GM12878 (cell line): ENCODE measurements around the gene ISM1. TPM values are rescaled to one million over a fixed set of nuclear protein-coding genes. Genes with fewer than 3 reads are reported as not detected.

Experiments used
- ATAC-seq: fragments of 200-7000 bp; cut with Tn5 transposase; 3 replicates; pipeline ENCODE4 v1.9.1; 2020; ENCODE audit warnings: mild to moderate bottlenecking, moderate library complexity
- BruUV-seq: library from RNA; stranded (reverse); fragments of 400-500 nt; replicated peaks from 2 replicates; lab custom pipeline; 2021; lab: Mats Ljungman, UMichigan
- CTCF ChIA-PET: fragments of 300-600 bp; sonication (Branson Sonifier 250); formaldehyde crosslinking; extraction: SDS; loops from one replicate; lab custom pipeline; 2021; ENCODE audit warnings: inconsistent platforms; lab: Yijun Ruan, JAX
- POLR2A ChIA-PET: fragments of 350-600 bp; formaldehyde crosslinking; extraction: SDS; loops from one replicate; lab custom pipeline; 2021; ENCODE audit warnings: inconsistent platforms; lab: Charles Lee
- RAD21 ChIA-PET: fragments of 300-600 bp; sonication (Branson Sonifier 250); formaldehyde crosslinking; loops from one replicate; lab custom pipeline; 2023; ENCODE audit warnings: antibody characterized with exemption; ENCODE audit not compliant: unreplicated experiment; lab: Charles Lee
- SMC1A ChIA-PET: fragments of 300-600 bp; sonication (Branson Sonifier 250); formaldehyde crosslinking; loops from one replicate; lab custom pipeline; 2023; ENCODE audit not compliant: unreplicated experiment, uncharacterized antibody; lab: Charles Lee
- DNase-seq: peaks from one replicate; pipeline ENCODE4 v3.0.0-alpha.2; 2011; ENCODE audit warnings: low read depth, low spot score
- FAIRE-seq: peaks from 3 replicates; lab custom pipeline; 2011; peaks lifted over from hg19 to GRCh38; lab: Jason Lieb, UNC
- H2AFZ ChIP-seq: 2 replicates; pipeline ENCODE4 v1.6.0; 2011; ENCODE audit warnings: low read depth, low read length, control low read depth; ENCODE audit not compliant: control insufficient read depth
- H3K27ac ChIP-seq: 2 replicates; pipeline ENCODE4 v1.5.1; 2011; ENCODE audit warnings: control low read depth; ENCODE audit not compliant: control insufficient read depth, insufficient read depth
- H3K27me3 ChIP-seq, 2 experiments: replicated peaks in 1 of 2; 2 replicates each; pipeline versions ENCODE4 v1.6.0 to v1.6.1; 2011; ENCODE audit warnings: low read length in 1 of 2; ENCODE audit not compliant: control insufficient read depth in 2 of 2, insufficient read depth in 2 of 2
- H3K36me3 ChIP-seq, 2 experiments: 2 replicates each; pipeline ENCODE4 v1.5.1; 2011; ENCODE audit warnings: low read length in 1 of 2; ENCODE audit not compliant: control insufficient read depth in 2 of 2, insufficient read depth in 2 of 2
- H3K4me1 ChIP-seq: 2 replicates; pipeline ENCODE4 v1.6.1; 2011; ENCODE audit warnings: mild to moderate bottlenecking, low read length, moderate library complexity, mixed read lengths; ENCODE audit not compliant: control insufficient read depth, insufficient read depth
- H3K4me2 ChIP-seq: 2 replicates; pipeline ENCODE4 v1.6.0; 2011; ENCODE audit warnings: control low read depth; ENCODE audit not compliant: control insufficient read depth, insufficient read depth
- H3K4me3 ChIP-seq: fragments of 200-600 bp; sonication (generic); 2 replicates; pipeline ENCODE4 v1.5.1; 2016
- H3K79me2 ChIP-seq: 2 replicates; pipeline ENCODE4 v1.6.0; 2011; ENCODE audit warnings: low read length; ENCODE audit not compliant: control insufficient read depth, insufficient read depth
- H3K9ac ChIP-seq: 2 replicates; pipeline ENCODE4 v1.8.0; 2011; ENCODE audit warnings: low read length, control low read depth, mixed read lengths; ENCODE audit not compliant: control insufficient read depth, insufficient read depth
- H3K9me3 ChIP-seq: replicated peaks from 3 replicates; pipeline ENCODE4 v1.5.1; 2011; ENCODE audit warnings: mild to moderate bottlenecking, low read length; ENCODE audit not compliant: control insufficient read depth, insufficient read depth
- H4K20me1 ChIP-seq: 2 replicates; pipeline ENCODE4 v1.6.0; 2011; ENCODE audit not compliant: control insufficient read depth, insufficient read depth
- BACH1 ChIP-seq: fragments of 450-650 bp; IDR thresholded peaks from 2 replicates; pipeline ENCODE4 v1.6.1; 2017; ENCODE audit warnings: mild to moderate bottlenecking, borderline replicate concordance
- HDAC6 ChIP-seq: fragments of 200-600 bp; sonication (generic); IDR thresholded peaks from one replicate; pipeline ENCODE4 v1.8.0; 2017; ENCODE audit warnings: antibody characterized with exemption; ENCODE audit not compliant: unreplicated experiment
- MLLT1 ChIP-seq: fragments of 450-650 bp; IDR thresholded peaks from 2 replicates; pipeline ENCODE4 v1.6.1; 2016; ENCODE audit warnings: mild to moderate bottlenecking
- MTA2 ChIP-seq: fragments of 450-650 bp; IDR thresholded peaks from 2 replicates; pipeline ENCODE4 v1.6.1; 2016; ENCODE audit warnings: low read depth, mild to moderate bottlenecking, moderate library complexity
- MYC ChIP-seq: IDR thresholded peaks from 2 replicates; pipeline ENCODE4 v1.6.1; 2011; ENCODE audit warnings: mild to moderate bottlenecking, low read length, moderate library complexity, inconsistent platforms; ENCODE audit not compliant: insufficient read depth, insufficient replicate concordance, insufficient read length, severe bottlenecking
- NFIC ChIP-seq: IDR thresholded peaks from 2 replicates; pipeline ENCODE4 v1.6.1; 2012; ENCODE audit warnings: low read depth, mild to moderate bottlenecking, inconsistent platforms, low read length, moderate library complexity
- NR2C2 ChIP-seq: IDR thresholded peaks from 2 replicates; pipeline ENCODE4 v1.6.1; 2011; ENCODE audit warnings: borderline replicate concordance, low read depth; ENCODE audit not compliant: control insufficient read depth, insufficient read length
- PML ChIP-seq: IDR thresholded peaks from 2 replicates; pipeline ENCODE4 v1.6.1; 2012; ENCODE audit warnings: low read length, inconsistent platforms
- POLR2AphosphoS5 ChIP-seq: IDR thresholded peaks from 2 replicates; pipeline ENCODE4 v1.6.1; 2011; ENCODE audit warnings: mild to moderate bottlenecking, low read length, inconsistent platforms
- RCOR1 ChIP-seq: conservative IDR thresholded peaks from 2 replicates; pipeline ENCODE4 v1.6.1; 2012; ENCODE audit warnings: low read depth, low read length, improper control_type of control experiment
- SMAD5 ChIP-seq: IDR thresholded peaks from 2 replicates; pipeline ENCODE4 v1.6.1; 2016; ENCODE audit warnings: antibody characterized with exemption, low read depth
- SMC3 ChIP-seq: IDR thresholded peaks from 2 replicates; pipeline ENCODE4 v1.6.1; 2011; ENCODE audit warnings: low read length, improper control_type of control experiment, borderline replicate concordance
- STAT1 ChIP-seq: fragments of 450-650 bp; conservative IDR thresholded peaks from 2 replicates; pipeline ENCODE4 v1.6.1; 2014; ENCODE audit warnings: antibody characterized with exemption, mild to moderate bottlenecking
- SUPT20H ChIP-seq: IDR thresholded peaks from 2 replicates; pipeline ENCODE4 v1.6.1; 2011; ENCODE audit warnings: low read depth, mild to moderate bottlenecking, low read length, moderate library complexity, borderline replicate concordance; ENCODE audit not compliant: control insufficient read depth
- ZNF207 ChIP-seq: fragments of 450-650 bp; IDR thresholded peaks from 2 replicates; pipeline ENCODE4 v1.6.1; 2014; ENCODE audit warnings: antibody characterized with exemption, mild to moderate bottlenecking, borderline replicate concordance
- WGBS: methylation state at CpG from one replicate; pipeline ENCODE4 v1.1.6; 2016; ENCODE audit warnings: low lambda C conversion rate; ENCODE audit not compliant: insufficient replicate concordance, insufficient coverage; ENCODE audit errors: missing lambda C conversion rate; 5-methylcytosine and 5-hydroxymethylcytosine counted together
- in situ Hi-C: fragments of 300-500 bp; cut with MboI; formaldehyde crosslinking; loops from 9 replicates; pipeline ENCODE4 v1.14.3; 2018; ENCODE audit warnings: mixed read lengths
- intact Hi-C: fragments of 100-400 bp; cut with micrococcal nuclease; formaldehyde crosslinking; loops from one replicate; pipeline ENCODE4 v1.14.2; 2022; ENCODE audit not compliant: unreplicated experiment
- polyA plus RNA-seq, 11 experiments: library from polyadenylated mRNA; depleted of rRNA in 4 of 11; unstranded in 6 of 11; stranded (reverse) in 5 of 11; fragments of >200 nt; fragmentation: Nextera tagmentation in 4 of 11; fragmentation: Illumina TruSeq in 1 of 11; extraction: Ambion mirVana in 4 of 11; extraction: Trizol in 1 of 11; gene quantifications; 1 replicate in 1 of 11; 2 replicates in 10 of 11; pipeline versions ENCODE4 v1.2.1 to v1.2.3, GENCODE V29; 2011 to 2016; ENCODE audit warnings: inconsistent platforms in 2 of 11, missing spikeins in 2 of 11, low read depth in 1 of 11
- total RNA-seq, 4 experiments: library from RNA; depleted of rRNA in 3 of 4; stranded (reverse); fragments of >200 nt in 3 of 4; fragmentation: Illumina TruSeq in 1 of 4; extraction: Trizol in 1 of 4; gene quantifications; 2 replicates each; pipeline versions ENCODE4 v1.2.1 to v1.2.3, GENCODE V29; 2013 to 2021
- TF ChIP-seq, protein P1 (sequence below), 3 experiments: IDR thresholded peaks in 2 of 3; conservative IDR thresholded peaks in 1 of 3; 2 replicates each; pipeline ENCODE4 v1.5.1; 2011; ENCODE audit warnings: low read depth in 3 of 3, low read length in 3 of 3, mild to moderate bottlenecking in 3 of 3, control low read depth in 2 of 3, moderate library complexity in 2 of 3, inconsistent platforms in 1 of 3, mixed read lengths in 1 of 3; ENCODE audit not compliant: control insufficient read depth in 2 of 3, insufficient read depth in 1 of 3; ENCODE audit errors: extremely low read depth in 1 of 3

ISM1 gene
- total and polyA plus RNA-seq, 10 of the 15 experiments (the other 5 are each of a cell fraction or from before 2014, with no cell fraction given), result 0.01 to 0.03 TPM; not detected in 8

DNA sequence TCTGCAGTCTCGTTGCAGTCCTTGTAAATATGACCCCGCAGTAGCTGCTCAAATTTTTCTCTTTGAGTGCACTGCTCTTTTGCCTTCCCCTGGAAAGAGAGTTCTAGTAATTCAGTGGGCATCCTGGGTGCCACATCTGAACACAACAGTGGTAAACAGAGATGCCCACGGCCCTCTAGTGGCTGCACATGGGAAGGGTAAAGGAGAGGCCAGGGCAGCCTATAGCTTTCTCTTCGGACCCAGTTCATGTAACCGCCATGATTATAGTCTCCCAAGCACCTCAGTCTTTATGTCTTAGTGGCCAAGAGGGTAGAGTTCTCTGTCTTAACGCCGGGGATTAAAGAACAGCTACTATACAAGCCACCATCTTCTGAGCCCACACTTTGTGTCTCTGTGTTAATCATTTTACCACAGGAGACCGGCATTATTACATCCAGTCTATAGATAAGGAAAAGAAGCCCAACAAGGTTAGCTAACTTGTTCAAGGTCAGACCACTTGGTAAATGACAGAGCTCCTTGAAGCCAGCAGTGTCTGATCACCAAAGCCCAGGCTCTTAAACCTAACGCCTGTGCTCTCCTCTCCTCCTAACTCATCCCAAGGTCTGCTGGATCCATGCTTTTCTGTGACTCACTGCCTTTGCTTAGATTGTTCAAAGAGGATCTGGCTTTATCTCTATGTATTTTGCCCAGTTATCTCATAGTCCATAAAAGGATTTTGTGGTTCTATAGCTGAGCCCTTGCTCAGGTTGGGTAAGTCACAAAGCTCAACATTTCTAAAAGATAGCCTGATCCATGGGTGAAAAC lies 81.8 kb downstream of the ISM1 start (continued):
- peak; percentile 60; the same call in 1 of the 2 replicates for TF ChIP-seq SMC3
- no peak for TF ChIP-seq MYC
- TF ChIP-seq STAT1, result no peak
- TF ChIP-seq SMAD5, result no peak
- no peak for TF ChIP-seq RCOR1
- TF ChIP-seq NFIC, result no peak
- TF ChIP-seq, protein P1, sequence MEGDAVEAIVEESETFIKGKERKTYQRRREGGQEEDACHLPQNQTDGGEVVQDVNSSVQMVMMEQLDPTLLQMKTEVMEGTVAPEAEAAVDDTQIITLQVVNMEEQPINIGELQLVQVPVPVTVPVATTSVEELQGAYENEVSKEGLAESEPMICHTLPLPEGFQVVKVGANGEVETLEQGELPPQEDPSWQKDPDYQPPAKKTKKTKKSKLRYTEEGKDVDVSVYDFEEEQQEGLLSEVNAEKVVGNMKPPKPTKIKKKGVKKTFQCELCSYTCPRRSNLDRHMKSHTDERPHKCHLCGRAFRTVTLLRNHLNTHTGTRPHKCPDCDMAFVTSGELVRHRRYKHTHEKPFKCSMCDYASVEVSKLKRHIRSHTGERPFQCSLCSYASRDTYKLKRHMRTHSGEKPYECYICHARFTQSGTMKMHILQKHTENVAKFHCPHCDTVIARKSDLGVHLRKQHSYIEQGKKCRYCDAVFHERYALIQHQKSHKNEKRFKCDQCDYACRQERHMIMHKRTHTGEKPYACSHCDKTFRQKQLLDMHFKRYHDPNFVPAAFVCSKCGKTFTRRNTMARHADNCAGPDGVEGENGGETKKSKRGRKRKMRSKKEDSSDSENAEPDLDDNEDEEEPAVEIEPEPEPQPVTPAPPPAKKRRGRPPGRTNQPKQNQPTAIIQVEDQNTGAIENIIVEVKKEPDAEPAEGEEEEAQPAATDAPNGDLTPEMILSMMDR (IDR thresholded peaks at IDR 0.05 in 2 of 3, conservative IDR thresholded peaks at IDR 0.05 in 1 of 3; ENCODE audit: control insufficient read depth in 2 of 3, extremely low read depth in 1 of 3, insufficient read depth in 1 of 3, low read depth in 3 of 3, low read length in 3 of 3), result peak; percentile 55 to 83 (median 70)
- no peak for TF ChIP-seq SUPT20H
- TF ChIP-seq ZNF207, result no peak

- ChIA-PET SMC1A (interaction anchor here (0.9 kb wide), 1 partner anchor 82 kb away, joined by 3 read pairs; no protein-coding TSS in a partner anchor), CTCF (interaction anchor here (1.2 to 3.2 kb wide), 3 partner anchors 10 to 241 kb away, joined by 3 to 12 read pairs (median 6); no protein-coding TSS in a partner anchor), RAD21 (no interaction called here), POLR2A (interaction anchor here (1.0 kb wide), 1 partner anchor 181 kb away, joined by 3 read pairs; no protein-coding TSS in a partner anchor)
- Histone ChIP-seq H3K36me3 (no peaks in the 10 kb centered on the region), H2AFZ (no peak overlapping the region), H3K79me2 (no peaks in the 10 kb centered on the region), H4K20me1 (no peaks in the 10 kb centered on the region), H3K9ac (no peak overlapping the region), H3K4me1 (no peaks in the 10 kb centered on the region), H3K9me3 (no peaks in the 10 kb centered on the region), H3K27me3 (no peaks in the 10 kb centered on the region), H3K27ac (no peak overlapping the region), H3K4me2 (no peak overlapping the region), H3K4me3 (no peak overlapping the region)
- FAIRE-seq, result no peak
- no TSS peak for BruUV-seq
- DNase-seq, result no peak
- 38% methylated on average over 6 of the region's 6 CpGs for WGBS
- no peak for ATAC-seq
- intact Hi-C loops (no loop called here), in situ Hi-C loops (no loop called here)
- TF ChIP-seq PML (no peak), MLLT1 (no peak), HDAC6 (no peak), NR2C2 (no peak), MTA2 (no peak), BACH1 (no peak), POLR2AphosphoS5 (no peak)
Observed at GRCh38 chr20:13305284-13305683, 84.2 kb downstream of the ISM1 start.
